Measurements from ENCODE around the gene KCNG4.

- TF ChIP-seq GATA3 (IDR thresholded peaks at IDR 0.05; ENCODE audit: low read depth, low read length) (no peak), GATA2 (IDR thresholded peaks at IDR 0.05; ENCODE audit: low read depth, low read length) (no peak)
Measured at GRCh38 chr16:84260766-84261554, 21.1 kb upstream of the KCNG4 start.

All from SH-SY5Y (cell line).